SK-N-SH treated with all-trans-retinoic acid at 6 μM for 48 hours (cell line): ENCODE results near the gene HOXC10.

ENCODE experiments used
- ARNTL ChIP-seq: fragments of 450-650 bp; formaldehyde crosslinking; IDR thresholded peaks from 2 replicates; pipeline ENCODE4 v1.5.0; 2020; ENCODE audit warnings: low read depth, mild to moderate bottlenecking, moderate library complexity, borderline replicate concordance
- BACH2 ChIP-seq: fragments of 250-450 bp; sonication (Bioruptor Pico); IDR thresholded peaks from 2 replicates; pipeline ENCODE4 v1.9.0; 2021; ENCODE audit warnings: mild to moderate bottlenecking, borderline replicate concordance
- ESRRG ChIP-seq: fragments of 250-450 bp; sonication (Bioruptor Pico); IDR thresholded peaks from 2 replicates; pipeline ENCODE4 v1.6.1; 2021; ENCODE audit warnings: mild to moderate bottlenecking
- ISL1 ChIP-seq: fragments of 250-450 bp; sonication (Bioruptor Pico); IDR thresholded peaks from 2 replicates; pipeline ENCODE4 v2.1.2; 2022; ENCODE audit warnings: mild to moderate bottlenecking, moderate library complexity
- ZFP3 ChIP-seq: fragments of 250-450 bp; sonication (Bioruptor Pico); IDR thresholded peaks from 2 replicates; pipeline ENCODE4 v1.5.0; 2020; ENCODE audit warnings: mild to moderate bottlenecking, moderate library complexity
- ZFP30 ChIP-seq: fragments of 450-650 bp; formaldehyde crosslinking; IDR thresholded peaks from 2 replicates; pipeline ENCODE4 v1.5.0; 2022; ENCODE audit warnings: mild to moderate bottlenecking, moderate library complexity
- ZNF8 ChIP-seq: fragments of 450-650 bp; formaldehyde crosslinking; IDR thresholded peaks from 2 replicates; pipeline ENCODE4 v1.5.0; 2020; ENCODE audit warnings: mild to moderate bottlenecking, moderate library complexity
- TF ChIP-seq, protein P1 (sequence below): fragments of 250-450 bp; sonication (Bioruptor Pico); IDR thresholded peaks from 2 replicates; pipeline ENCODE4 v1.8.0; 2020; ENCODE audit warnings: mild to moderate bottlenecking, moderate library complexity, borderline replicate concordance
- TF ChIP-seq, protein P2 (sequence below): fragments of 250-450 bp; sonication (Bioruptor Pico); IDR thresholded peaks from 2 replicates; pipeline ENCODE4 v1.5.0; 2020; ENCODE audit warnings: mild to moderate bottlenecking, moderate library complexity

DNA sequence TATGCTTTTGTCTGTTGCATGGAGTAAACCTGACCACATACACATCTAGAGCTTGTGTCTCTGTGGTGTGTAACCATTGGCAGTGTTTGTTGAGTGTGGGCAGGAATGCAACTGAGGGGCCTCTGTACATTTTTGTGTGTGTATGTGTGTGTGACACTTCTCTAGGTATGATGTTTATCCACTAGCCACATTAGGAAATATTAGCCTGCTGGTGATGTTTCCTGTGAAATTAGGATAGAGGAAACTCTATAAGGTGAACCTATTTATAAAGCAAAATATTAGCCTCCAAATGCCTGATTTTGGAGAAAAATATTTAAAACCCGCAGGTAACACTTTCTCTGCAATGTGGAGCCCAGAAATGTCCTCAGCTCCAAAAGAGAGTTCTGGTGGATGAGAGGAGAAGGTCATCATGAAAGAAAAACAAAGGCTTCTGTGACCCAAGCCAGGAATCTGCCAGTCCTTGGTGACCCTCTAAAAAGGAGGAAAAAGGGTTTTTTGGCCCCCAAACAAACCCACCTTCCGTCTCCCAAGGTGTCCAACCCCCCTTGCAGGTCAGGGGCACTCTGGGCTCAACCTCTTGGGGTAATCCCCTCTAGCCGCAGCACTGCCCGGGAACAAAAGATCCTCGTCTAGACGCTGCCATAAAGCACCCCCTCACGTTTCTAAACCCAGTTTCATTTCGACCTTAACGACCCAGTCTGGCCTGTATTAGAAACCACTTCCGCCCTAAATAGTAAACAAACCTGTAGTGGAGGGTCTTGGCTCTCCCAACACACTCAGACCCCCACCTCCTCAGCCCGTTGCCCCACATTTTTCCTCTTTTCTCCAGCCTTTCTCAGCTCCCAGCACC lies 7.1 kb upstream of the HOXC10 start:
- no peak for TF ChIP-seq ESRRG (CRISPR knock-in tag)
- TF ChIP-seq, protein P1, sequence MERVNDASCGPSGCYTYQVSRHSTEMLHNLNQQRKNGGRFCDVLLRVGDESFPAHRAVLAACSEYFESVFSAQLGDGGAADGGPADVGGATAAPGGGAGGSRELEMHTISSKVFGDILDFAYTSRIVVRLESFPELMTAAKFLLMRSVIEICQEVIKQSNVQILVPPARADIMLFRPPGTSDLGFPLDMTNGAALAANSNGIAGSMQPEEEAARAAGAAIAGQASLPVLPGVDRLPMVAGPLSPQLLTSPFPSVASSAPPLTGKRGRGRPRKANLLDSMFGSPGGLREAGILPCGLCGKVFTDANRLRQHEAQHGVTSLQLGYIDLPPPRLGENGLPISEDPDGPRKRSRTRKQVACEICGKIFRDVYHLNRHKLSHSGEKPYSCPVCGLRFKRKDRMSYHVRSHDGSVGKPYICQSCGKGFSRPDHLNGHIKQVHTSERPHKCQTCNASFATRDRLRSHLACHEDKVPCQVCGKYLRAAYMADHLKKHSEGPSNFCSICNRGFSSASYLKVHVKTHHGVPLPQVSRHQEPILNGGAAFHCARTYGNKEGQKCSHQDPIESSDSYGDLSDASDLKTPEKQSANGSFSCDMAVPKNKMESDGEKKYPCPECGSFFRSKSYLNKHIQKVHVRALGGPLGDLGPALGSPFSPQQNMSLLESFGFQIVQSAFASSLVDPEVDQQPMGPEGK (CRISPR knock-in tag), result no peak
- no peak for TF ChIP-seq ZFP30 (CRISPR knock-in tag)
- TF ChIP-seq, protein P2, sequence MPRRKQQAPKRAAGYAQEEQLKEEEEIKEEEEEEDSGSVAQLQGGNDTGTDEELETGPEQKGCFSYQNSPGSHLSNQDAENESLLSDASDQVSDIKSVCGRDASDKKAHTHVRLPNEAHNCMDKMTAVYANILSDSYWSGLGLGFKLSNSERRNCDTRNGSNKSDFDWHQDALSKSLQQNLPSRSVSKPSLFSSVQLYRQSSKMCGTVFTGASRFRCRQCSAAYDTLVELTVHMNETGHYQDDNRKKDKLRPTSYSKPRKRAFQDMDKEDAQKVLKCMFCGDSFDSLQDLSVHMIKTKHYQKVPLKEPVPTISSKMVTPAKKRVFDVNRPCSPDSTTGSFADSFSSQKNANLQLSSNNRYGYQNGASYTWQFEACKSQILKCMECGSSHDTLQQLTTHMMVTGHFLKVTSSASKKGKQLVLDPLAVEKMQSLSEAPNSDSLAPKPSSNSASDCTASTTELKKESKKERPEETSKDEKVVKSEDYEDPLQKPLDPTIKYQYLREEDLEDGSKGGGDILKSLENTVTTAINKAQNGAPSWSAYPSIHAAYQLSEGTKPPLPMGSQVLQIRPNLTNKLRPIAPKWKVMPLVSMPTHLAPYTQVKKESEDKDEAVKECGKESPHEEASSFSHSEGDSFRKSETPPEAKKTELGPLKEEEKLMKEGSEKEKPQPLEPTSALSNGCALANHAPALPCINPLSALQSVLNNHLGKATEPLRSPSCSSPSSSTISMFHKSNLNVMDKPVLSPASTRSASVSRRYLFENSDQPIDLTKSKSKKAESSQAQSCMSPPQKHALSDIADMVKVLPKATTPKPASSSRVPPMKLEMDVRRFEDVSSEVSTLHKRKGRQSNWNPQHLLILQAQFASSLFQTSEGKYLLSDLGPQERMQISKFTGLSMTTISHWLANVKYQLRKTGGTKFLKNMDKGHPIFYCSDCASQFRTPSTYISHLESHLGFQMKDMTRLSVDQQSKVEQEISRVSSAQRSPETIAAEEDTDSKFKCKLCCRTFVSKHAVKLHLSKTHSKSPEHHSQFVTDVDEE (CRISPR knock-in tag), result no peak
- TF ChIP-seq BACH2, result no peak
- no peak for TF ChIP-seq ZFP3 (CRISPR knock-in tag)
- TF ChIP-seq ARNTL (CRISPR knock-in tag), result no peak
- TF ChIP-seq ZNF8 (CRISPR knock-in tag), result no peak
- TF ChIP-seq ISL1 (CRISPR knock-in tag), result no peak
